DMS53 treated with DMSO at 0.1 percent for 48 hours (cell line): ENCODE data around the gene PNMA8C.
"Not testable (repeated sequence)": the region's sequence is repeated elsewhere in the genome, so short reads cannot be mapped to it uniquely, and the experiment has no call there.

Source experiments
- DNase-seq: peaks from one replicate; lab custom pipeline; 2025; ENCODE audit not compliant: unreplicated experiment; lab: John Stamatoyannopoulos, UW

The PNMA8C gene

DNA sequence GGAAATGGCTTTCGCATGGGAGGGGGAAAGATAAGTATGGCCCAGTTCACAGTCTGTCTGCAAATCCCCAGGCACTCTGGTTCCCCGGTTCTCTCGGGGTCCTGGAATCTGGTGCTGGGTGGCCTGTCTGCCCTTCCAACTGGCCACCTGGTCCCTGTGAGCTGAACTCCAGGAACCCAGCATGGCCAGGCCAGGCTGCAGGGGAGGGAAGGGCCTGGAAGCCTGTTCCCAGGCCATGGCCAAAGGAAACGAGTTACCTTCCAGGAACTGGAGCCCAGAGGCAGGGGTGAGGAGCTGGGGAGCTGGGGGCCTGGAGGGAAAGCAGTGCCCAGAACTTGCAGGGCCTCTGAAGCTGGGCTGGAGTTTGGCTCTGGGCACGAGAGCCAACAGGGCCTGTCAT is 19.1 kb upstream of the PNMA8C start:
- no peak for DNase-seq

DNA sequence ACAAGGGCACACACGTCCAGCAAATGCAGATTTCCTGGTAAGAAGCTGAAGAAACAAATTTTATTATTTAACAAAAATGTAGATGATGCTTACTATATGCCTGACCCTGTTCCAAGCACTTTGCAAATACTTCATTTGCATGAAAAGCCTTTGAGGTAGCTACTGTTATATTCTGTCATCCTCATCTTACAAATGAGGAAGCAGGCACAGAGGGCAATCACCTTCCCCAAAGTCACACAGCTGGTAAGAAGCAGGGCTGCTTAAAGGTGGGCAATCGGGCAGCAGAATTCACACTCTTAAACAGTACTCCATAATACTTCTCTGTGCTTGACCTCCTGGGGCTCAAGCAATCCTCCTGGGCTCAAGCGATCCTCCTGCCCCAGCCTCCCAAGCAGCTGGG is 18.3 kb upstream of the PNMA8C start:
- DNase-seq, result no peak

DNA sequence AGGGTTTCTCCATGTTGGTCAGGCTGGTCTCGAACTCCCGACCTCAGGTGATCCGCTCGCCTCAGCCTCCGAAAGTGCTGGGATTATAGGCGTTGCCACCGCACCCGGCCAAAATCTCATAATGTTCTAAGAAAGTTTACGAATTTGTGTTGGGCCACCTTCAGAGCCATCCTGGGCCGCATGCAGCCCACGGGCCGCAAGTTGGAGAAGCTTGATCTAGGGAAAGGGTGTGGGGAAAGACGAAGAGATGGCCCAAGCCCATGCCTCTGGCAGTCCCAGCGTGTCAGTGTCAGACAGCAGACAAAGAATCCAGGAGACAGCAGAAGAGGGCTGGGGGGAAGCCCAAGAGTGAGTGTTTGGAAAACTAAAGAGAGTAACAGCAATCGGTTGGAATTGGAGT is 17.3 kb upstream of the PNMA8C start:
- DNase-seq, result no peak

DNA sequence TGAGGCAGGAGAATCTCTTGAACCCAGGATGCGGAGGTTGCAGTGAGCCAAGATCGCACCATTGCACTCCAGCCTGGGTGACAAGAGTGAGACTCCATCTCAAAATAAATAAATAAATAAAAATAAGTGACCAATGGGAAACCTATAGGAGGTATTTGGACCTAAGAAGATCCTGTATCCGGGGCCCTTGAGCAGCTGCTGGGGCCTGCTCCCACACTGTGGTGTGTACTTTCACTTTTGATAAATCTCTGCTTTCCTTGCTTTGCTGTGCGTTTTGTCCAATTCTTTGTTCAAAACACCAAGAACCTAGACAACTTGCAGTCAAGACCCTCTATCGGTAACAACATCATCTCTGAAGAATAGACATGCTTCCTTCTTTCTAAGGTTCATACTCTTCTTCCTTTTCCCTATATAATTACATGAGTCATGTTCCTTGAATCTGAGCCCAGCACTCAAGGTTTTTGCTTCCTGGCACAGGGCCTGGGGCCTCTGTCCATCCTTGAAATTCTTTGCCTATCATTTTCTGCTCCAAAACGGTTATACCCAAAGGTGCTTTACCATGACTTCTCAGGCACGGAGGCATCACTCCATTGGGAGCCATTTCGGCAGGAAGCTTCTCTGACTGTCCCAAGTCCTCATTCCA is 14.2 kb upstream of the PNMA8C start:
- DNase-seq, result no peak

DNA sequence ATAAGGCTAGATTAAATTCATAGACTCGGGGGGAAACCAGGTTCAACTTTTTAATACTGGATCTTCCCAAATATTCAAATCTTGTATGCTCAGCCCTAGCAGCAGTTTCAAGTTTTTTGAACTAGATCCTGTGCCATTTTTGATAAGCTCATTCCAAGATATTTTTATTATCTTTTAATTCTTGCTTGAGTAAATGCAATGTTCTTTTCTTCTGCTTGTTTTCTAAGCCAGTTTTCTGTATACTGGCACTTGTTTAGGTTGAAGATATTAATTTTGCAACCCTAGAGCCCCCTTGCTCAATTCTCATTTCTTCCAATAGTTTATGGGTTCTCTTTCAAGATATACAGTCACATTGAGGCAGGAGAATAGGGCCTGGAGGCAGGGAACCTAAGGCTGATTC is 13.1 kb upstream of the PNMA8C start:
- no peak for DNase-seq

DNA sequence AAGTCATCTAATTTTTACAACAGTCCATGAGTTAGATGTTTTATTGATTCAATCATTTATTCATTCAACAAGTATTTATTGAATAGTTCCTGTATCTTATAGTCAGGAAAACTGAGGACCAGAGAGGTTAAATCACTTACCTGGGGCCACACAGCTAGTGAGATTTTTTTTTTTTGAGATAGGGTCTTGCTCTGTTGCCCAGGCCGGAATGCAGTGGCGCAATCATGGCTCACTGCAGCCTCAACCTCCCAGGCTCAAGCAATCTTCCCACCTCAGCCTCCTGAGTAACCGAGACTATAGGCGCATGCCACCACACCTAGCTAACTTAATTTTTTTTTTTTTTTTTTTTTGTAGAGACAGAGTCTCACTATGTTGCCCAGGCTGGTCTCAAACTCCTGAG is 7.0 kb upstream of the PNMA8C start:
- not testable (repeated sequence) for DNase-seq

DNA sequence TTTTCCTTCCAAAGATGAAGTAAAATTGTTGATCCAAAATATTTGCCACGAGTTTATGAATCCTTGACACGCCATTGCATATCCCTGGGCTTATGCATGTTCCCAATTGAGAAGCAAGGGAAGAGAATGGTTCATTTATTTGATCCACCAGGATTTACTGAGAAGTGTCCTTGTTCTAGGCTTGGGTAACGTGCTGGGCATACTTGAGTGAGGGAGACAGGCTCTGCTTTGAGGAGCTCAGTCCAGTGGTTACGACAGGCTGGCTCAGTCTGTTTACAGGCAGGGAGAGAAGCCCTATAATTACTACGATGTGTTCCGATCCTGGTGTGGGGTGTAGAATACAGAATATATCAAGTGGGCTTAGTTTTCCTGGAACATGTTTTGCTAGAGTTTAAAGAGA is 6.3 kb upstream of the PNMA8C start:
- DNase-seq, result no peak

DNA sequence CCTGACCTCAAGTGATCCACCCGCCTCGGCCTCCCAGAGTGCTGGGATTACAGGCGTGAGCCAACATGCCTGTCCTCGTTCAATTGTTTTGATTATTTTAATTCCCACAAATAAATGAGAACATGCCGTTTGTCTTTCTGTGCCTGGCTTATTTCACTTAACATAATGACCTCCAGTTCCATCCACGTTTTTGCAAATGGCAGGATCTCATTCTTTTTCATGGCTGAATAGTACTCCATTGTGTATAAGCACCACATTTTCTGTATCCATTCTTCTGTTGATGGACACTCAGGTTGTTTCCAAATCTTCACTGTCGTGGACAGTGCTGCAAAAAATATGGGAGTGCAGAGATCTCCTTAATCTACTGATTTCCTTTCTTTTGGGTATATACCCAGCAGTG is 4.7 kb upstream of the PNMA8C start:
- DNase-seq, result not testable (repeated sequence)

DNA sequence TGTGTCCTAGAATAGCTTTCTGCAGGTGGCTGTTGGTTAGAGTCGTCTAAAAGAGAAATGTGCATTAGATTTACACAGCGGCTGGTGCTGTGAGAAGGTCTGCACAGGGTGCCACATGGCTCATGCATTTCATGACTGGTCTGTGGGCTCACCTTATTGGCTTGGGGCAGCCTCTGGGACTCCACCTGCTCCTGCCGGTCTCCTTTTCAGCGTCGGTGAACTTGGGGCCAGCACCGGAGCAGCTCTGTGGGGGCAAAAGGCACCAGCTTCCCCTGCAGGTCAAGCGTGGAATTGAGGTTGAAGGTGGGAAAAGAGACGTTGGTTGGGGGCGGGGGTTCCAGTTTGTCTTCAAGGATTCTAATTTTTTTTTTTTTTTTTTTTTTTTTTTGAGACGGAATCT is 3.1 kb upstream of the PNMA8C start:
- DNase-seq, result no peak

DNA sequence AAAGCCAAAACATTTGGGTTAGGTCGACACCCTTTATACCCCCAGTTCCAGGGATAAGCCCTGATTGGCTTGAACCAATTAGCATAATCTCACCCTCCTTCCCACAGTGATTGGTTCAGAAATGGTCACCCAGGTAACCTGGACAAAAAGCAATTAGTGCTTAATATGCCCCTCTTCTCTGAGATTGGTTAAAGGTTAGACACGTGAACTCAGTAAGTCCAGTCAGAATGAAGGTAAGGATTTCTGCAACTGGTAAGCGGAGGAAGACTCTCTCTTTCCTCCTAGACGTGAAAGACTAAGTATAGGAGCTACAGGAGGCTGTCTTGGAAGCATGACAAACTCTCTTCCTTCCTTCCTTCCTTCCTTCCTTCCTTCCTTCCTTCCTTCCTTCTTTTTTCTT is 1.3 kb upstream of the PNMA8C start:
- no peak for DNase-seq

DNA sequence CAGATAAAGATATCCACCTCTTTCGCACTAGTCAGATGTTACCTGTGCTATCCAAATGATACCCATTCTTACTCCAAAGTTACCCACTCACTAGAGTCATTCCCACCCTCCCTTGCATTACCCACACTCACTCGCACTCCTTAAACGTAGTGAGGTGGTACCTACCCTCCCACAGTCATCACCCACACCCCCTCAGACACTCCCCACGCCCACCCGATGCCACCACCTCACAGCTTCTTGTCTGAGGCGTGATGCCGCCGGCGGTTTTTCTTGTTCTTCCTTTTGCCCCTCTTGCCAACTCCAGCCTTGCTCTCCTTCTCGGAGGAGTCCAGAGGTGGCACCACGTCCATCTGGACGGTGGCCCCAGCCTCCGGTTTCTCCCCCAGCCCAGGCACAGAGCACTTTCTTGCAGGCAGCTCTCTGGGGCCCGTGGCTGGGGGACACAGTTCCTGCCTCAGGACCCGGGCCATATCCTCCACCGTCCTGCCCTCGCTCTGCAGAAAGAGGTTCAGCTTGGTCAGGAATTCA is 1.2 kb downstream of the PNMA8C start:
- DNase-seq, result no peak

DNA sequence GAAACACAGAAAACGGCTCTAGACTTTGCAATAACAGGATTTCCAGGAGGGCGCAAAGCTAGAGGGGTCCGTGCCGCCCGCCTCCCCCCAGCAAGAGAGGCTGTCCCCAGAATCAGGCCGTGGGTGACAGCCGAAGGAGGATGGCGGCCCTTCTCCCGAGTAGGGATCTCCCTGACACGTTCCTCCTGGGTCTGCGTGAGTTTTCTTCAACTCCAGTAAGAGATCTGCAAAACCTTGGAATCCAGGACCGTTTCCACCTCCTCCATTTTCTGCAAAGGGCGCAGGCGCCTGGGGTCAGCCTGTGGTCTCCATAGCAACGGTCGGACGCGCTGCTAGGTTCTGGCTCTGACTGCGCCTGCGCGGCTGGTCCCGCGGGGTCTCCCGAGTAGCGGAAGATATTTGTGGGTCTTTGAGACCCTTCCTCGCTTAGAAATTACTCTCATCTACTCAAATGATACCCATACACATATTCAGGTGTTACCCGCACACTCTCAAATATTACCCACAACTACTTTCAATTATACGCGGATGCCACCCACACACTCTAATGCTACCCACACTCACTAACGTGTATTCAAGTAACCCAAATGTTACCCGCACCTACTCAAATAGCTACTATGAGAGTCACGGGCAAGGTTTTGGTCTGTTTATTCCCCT is 2.1 kb downstream of the PNMA8C start:
- DNase-seq, result peak; percentile 40

DNA sequence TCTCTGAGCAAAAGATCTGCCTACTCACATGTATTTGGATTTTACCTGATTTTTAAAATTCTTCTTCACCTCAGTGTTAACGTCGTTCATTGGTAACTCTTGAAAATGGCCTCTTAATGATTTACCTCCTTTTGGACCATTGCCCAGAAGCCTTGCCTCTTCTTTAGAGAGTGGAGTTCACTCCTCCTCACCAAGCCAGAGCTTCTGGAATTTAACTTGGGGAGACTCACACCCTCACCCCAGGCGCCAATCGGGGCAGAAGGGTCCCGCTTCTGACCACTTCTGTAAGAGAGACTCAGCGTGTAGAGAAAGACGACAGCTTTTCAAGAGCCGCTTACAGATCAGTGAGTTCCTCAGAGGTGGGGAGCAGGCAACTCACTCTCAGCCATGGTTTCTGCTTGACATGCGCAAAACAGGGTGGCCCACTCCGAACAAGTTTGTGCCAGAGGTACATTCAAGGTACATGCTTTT is 2.7 kb downstream of the PNMA8C start:
- DNase-seq, result peak; percentile 2

DNA sequence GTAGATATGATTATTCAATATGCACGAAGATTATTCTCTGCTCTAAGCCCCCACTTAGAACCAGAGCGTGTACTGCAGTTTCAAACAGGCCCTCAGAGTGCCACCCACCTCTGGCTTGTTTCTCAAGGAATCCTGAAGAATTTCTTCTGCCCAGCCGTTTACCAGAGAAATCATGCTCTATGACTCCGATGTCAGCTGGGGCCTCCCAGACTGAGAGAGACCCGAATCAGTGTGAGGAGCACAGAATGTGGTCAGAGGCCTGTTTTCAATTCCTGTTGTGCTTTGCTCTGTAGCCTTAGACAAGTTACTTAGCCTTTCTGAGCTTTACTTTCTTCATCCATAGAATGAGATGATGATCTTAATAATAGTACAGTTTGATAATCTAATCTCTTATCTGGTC is 5.5 kb downstream of the PNMA8C start:
- DNase-seq, result no peak

DNA sequence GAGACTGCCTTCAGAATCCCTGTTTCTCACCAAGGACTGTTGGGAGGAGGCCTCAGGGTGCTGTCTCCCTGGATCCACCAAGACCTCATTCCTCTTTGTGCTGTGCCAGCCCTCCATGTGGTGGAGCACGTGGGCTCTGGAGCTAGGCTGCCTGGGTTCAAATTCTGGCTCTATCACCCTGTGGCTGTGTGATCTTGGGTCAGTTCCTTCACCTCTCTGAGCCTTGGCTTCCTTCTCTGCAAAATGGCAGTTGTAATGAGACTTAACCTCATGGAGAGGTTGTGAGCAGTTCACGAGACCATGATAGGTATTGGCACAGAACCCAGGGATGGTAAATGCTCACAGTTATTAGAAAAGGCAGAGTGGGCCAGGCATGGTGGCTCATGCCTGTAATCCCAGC is 6.4 kb downstream of the PNMA8C start:
- DNase-seq, result no peak

DNA sequence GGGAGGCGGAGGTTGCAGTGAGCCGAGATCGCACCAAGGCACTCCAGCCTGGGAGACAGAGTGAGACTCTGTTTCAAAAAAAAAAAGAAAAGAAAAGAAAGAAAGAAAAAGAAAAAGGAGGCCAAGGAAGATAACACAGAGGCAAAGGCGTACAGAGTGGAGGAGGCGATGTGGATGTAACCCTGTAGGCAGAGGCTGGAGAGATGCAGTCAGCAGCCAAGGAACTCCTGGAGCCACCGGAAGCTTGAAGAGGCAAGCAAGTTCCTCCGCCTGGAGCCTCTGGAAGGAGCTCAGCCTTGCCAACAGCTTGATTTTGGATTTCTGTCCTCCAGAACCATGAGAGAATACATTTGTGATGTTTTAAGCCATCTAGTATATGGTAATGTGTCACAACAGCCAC is 8.7 kb downstream of the PNMA8C start:
- no peak for DNase-seq

DNA sequence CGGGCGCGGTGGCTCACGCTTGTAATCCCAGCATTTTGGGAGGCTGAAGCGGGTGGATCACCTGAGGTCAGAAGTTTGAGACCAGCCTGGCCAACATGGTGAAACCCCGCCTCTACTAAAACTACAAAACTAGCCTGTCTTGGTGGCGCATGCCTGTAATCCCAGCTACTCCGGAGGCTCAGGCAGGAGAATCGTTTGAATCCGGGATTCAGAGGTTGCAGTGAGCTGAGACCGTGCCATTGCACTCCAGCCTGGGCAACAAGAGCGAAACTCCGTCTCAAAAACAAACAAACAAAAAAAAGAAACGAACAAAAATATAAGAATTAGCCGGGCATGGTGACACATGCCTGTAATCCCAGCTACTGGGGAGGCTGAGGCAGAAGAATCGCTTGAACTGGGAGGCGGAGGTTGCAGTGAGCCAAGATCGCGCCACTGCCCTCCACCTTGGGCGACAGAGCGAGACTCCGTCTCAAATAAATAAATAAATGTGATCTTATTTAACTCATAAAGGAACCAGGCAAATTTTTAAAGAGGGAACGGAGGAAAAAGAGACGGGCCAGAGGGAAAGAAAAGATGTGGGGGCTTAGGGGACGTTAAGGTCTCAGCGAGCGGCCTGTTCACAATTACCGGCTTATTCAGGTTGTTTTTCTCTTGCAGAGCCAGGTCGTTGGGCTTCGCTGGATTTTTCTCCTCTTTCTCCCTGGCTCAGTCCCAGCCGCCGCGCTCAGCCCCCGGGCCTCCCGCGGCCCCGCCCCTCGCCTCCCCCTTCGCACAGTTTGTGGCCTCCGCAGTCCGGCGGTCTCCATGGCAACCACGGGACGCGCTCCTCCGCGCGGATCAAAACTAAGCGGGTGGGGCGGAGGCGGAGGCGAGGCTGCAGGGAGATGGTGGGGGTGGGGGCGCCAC is 12.7 kb downstream of the PNMA8C start:
- peak; percentile 26 for DNase-seq

DNA sequence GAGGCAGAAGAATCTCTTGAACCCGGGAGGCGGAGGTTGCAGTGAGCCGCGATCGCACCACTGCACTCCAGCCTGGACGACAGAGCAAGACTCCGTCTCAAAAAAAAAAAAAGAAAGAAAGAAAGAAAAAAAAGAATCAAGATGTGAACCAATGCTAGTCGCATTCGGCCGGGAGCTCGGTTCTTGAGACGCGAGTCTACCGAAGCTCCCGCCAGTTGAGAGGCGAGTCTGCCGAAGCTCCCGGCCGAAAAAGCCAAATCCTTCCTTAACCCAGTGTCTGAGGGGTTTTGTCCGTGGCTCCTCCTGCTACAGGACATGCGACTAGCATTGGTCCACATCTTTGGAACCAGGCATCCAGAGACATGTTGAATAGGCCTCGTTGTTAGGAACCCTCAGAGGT is 13.8 kb downstream of the PNMA8C start:
- DNase-seq, result not testable (repeated sequence)

DNA sequence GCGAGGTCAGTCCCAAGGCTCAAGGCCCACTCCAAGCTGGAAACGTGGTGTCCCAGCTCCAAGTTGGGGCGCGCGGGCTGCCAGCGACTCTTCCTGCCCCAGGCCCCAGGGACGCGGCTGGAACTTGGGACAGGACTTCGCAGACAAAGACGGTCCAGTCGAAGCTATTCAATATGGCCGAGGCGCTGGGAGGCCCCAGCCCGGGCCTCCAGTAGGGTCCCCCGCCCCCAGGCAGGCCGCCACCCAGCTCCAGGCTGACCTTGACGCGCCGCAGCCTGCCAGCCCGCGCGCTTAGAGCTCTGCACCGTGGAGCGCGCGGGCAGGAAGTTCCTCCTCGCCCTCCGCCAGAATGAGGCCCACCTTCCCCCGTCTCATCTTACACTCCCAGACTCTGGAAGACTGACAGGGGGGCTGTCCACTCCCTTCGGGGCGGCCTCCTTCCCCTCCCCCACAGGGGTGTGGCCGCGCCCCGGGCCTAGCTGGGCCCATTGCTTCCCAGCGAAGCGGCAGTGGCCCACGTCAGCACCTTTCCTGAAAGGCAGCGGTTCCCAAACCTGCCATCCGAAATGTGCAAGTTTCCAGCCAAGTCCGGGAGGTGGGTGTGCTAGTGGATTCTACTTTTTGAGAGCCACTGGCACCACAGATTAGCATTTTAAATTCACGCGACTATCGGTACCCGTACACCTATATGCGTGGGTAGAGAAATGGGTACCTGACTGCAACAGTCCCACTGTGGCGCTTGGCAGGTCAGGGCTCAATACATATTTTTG is 15.3 kb downstream of the PNMA8C start, which contains the start of gene CCDC8:
TSS of gene CCDC8 (minus strand) at position 303 of the 770 bp plus-strand sequence. CDS start 754 bp downstream, outside the sequence.
- DNase-seq, result no peak

DNA sequence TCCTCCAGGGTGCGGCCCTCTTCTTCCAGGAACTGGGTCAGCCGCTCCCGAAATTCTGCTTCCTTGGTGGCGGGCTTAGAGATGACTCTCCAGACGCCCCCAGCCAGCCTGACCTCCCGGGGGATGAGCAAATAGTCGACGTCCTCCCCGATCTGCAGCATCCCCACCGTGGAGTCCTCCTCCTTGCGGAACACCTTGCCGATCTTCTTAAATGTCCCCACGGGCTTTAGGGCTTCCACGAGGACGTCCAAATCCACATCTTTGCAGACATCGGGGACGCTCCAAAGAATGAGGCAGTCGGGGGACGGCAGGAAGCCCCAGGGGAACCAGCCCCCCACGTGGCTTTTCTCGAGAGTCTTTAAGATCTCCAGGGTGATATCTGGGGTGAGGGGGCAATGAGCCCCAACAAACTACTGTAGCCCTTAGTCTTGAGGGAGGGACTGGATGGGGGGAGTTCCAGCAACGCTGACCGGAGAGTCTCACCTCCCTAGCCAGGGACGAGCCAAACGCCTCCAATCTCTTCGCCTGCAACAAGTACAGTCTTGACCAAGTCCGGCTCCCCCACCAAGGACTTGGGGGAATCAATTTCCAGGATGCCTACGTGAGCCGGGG is 16.0 kb downstream of the PNMA8C start:
- DNase-seq, result no peak
